H1 (cell line): ENCODE data around the gene SDSL. TPM values are rescaled to one million over a fixed set of nuclear protein-coding genes. Genes with fewer than 3 reads are reported as not detected.

Source experiments
- CHD2 ChIP-seq: IDR thresholded peaks from 2 replicates; pipeline ENCODE4 v1.6.1; 2012; ENCODE audit warnings: low read length, improper control_type of control experiment
- KDM5A ChIP-seq: fragments of 200-600 bp; IDR thresholded peaks from 2 replicates; pipeline ENCODE4 v1.7.1; 2012; ENCODE audit warnings: mild to moderate bottlenecking, low read length, inconsistent platforms, mixed read lengths
- POU5F1 ChIP-seq: IDR thresholded peaks from 2 replicates; pipeline ENCODE4 v1.6.1; 2011; ENCODE audit warnings: low read depth, mild to moderate bottlenecking, low read length, moderate library complexity
- TCF12 ChIP-seq: IDR thresholded peaks from 2 replicates; pipeline ENCODE4 v1.6.1; 2011; ENCODE audit warnings: low read depth, mild to moderate bottlenecking, low read length
- polyA plus RNA-seq, 7 experiments: library from polyadenylated mRNA; depleted of rRNA in 3 of 7; stranded (reverse) in 5 of 7; unstranded in 2 of 7; fragments of >200 nt in 5 of 7; fragments of 200-250 nt in 2 of 7; gene quantifications; 1 replicate in 5 of 7; 2 replicates in 1 of 7; 4 replicates in 1 of 7; pipeline versions ENCODE4 v1.2.1 to v1.2.3, GENCODE V29; 2011 to 2013; ENCODE audit warnings: missing spikeins in 2 of 7, mixed read lengths in 2 of 7
- total RNA-seq: library from RNA; stranded (reverse); fragmentation: NEBNext Ultra II Directional; extraction: Animal tissue kit (Norgen Biotek cat#: 25700); gene quantifications from 2 replicates; pipeline ENCODE4 v1.2.1, GENCODE V29; 2021

The SDSL gene
- total and polyA plus RNA-seq, 2 of the 8 experiments (the other 6 are each of a cell fraction or from before 2014, with no cell fraction given): 0.69 to 1.3 TPM

- no peak for TF ChIP-seq CHD2
- no peak for TF ChIP-seq POU5F1
- TF ChIP-seq TCF12: no peak
- TF ChIP-seq KDM5A: no peak
Observed at GRCh38 chr12:113477171-113477841, 55.1 kb downstream of the SDSL start (continued).
